Limb (tissue), 2 donors: ENCODE measurements around the gene PRKCE.
"Not testable (repeated sequence)": the region's sequence is repeated elsewhere in the genome, so short reads cannot be mapped to it uniquely, and the experiment has no call there.

ENCODE experiments used
- DNase-seq, 2 donors: peaks; one replicate each; pipeline ENCODE4 v3.0.0-alpha.2; 2016; ENCODE audit errors: extremely low spot score in 2 of 2

The PRKCE gene

GRCh38 chr2:45905632-45905958, 254.1 kb downstream of the PRKCE start:
- DNase-seq: no peak

- DNase-seq: no peak
These were observed 256.1 kb downstream of the PRKCE start for GRCh38 chr2:45907592-45907991.

- DNase-seq: no peak
These were observed 257.1 kb downstream of the PRKCE start for GRCh38 chr2:45908316-45909170.

GRCh38 chr2:45909171-45909565, 257.7 kb downstream of the PRKCE start:
- DNase-seq: no peak

- DNase-seq: no peak
These were observed 258.3 kb downstream of the PRKCE start for GRCh38 chr2:45909677-45910191.

- no peak for DNase-seq
These were observed 259.1 kb downstream of the PRKCE start for GRCh38 chr2:45910473-45911060.

GRCh38 chr2:45911538-45911937, 260.1 kb downstream of the PRKCE start:
- no peak for DNase-seq

GRCh38 chr2:45912109-45912508, 260.6 kb downstream of the PRKCE start:
- DNase-seq: no peak

- DNase-seq: no peak
These were observed 262.1 kb downstream of the PRKCE start for GRCh38 chr2:45913539-45913938.

- no peak for DNase-seq
These were observed 264.0 kb downstream of the PRKCE start for GRCh38 chr2:45915523-45915922.

- not testable (repeated sequence) for DNase-seq
These were observed 266.2 kb downstream of the PRKCE start for GRCh38 chr2:45917561-45918176.

GRCh38 chr2:45918463-45919159, 267.1 kb downstream of the PRKCE start:
- DNase-seq: no peak

GRCh38 chr2:45919160-45919650, 267.7 kb downstream of the PRKCE start:
- no peak for DNase-seq

- DNase-seq: no peak
These were observed 268.2 kb downstream of the PRKCE start for GRCh38 chr2:45919711-45920111.

GRCh38 chr2:45921921-45922320, 270.4 kb downstream of the PRKCE start:
- DNase-seq: no peak

- no peak for DNase-seq
These were observed 271.1 kb downstream of the PRKCE start for GRCh38 chr2:45922577-45922988.

- DNase-seq: no peak
These were observed 272.2 kb downstream of the PRKCE start for GRCh38 chr2:45923701-45924100.

- no peak for DNase-seq
These were observed 273.6 kb downstream of the PRKCE start for GRCh38 chr2:45925026-45925425.

GRCh38 chr2:45925636-45926366, 274.3 kb downstream of the PRKCE start:
- DNase-seq: no peak

- DNase-seq: no peak
These were observed 277.5 kb downstream of the PRKCE start for GRCh38 chr2:45928946-45929345.
